HFF-Myc (cell line): Measurements from ENCODE around the gene ANK2.

Source experiments
- DNase-seq: peaks from one replicate; pipeline ENCODE4 v3.0.0-alpha.2; 2011; ENCODE audit warnings: low read depth; ENCODE audit errors: extremely low read depth
- H3K4me3 ChIP-seq: replicated peaks from 2 replicates; pipeline ENCODE4 v1.5.1; 2011; ENCODE audit warnings: low read depth, mild to moderate bottlenecking, control low read depth, low read length
- TF ChIP-seq, protein P1 (sequence below): IDR thresholded peaks from 2 replicates; pipeline ENCODE4 v1.5.1; 2012; ENCODE audit warnings: mild to moderate bottlenecking, low read depth, low read length, control low read depth; ENCODE audit errors: missing control alignments

ANK2 gene

DNA sequence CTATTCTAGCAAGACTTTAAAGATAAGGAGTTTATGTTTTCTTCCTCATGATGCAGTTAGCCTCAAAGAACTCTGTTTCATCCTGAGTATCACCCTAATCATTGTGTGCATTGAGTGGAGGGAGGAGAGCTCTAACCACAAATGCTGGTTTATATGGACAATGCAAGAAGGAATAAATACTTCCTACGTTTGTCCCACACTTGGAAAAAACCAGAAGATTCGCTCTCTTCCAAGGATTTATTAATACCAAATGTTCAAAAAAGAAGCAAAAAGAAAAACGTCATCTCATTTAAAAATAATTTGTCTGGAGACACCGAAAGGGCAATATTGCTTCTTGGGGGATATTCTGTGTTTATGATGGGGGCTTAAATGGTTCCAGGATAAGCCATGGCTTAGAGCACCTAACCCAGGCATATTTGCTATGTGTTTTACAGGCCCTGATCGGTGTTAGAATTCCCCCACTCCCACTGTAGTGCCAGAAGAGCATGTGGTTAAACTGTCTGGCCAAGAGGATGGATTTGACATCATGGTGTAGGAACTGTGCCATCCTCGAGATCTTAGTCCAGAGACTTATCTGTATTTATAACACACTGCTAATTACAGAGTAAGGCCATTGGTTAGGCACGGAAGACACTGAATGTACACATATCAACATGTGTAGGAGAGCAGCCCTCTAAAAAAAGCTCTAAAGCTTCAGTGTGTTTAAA, 227.2 kb downstream of the ANK2 start:
- no peak for DNase-seq
- TF ChIP-seq, protein P1, sequence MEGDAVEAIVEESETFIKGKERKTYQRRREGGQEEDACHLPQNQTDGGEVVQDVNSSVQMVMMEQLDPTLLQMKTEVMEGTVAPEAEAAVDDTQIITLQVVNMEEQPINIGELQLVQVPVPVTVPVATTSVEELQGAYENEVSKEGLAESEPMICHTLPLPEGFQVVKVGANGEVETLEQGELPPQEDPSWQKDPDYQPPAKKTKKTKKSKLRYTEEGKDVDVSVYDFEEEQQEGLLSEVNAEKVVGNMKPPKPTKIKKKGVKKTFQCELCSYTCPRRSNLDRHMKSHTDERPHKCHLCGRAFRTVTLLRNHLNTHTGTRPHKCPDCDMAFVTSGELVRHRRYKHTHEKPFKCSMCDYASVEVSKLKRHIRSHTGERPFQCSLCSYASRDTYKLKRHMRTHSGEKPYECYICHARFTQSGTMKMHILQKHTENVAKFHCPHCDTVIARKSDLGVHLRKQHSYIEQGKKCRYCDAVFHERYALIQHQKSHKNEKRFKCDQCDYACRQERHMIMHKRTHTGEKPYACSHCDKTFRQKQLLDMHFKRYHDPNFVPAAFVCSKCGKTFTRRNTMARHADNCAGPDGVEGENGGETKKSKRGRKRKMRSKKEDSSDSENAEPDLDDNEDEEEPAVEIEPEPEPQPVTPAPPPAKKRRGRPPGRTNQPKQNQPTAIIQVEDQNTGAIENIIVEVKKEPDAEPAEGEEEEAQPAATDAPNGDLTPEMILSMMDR = no peak
- H3K4me3 ChIP-seq = no peak overlapping the region

DNA sequence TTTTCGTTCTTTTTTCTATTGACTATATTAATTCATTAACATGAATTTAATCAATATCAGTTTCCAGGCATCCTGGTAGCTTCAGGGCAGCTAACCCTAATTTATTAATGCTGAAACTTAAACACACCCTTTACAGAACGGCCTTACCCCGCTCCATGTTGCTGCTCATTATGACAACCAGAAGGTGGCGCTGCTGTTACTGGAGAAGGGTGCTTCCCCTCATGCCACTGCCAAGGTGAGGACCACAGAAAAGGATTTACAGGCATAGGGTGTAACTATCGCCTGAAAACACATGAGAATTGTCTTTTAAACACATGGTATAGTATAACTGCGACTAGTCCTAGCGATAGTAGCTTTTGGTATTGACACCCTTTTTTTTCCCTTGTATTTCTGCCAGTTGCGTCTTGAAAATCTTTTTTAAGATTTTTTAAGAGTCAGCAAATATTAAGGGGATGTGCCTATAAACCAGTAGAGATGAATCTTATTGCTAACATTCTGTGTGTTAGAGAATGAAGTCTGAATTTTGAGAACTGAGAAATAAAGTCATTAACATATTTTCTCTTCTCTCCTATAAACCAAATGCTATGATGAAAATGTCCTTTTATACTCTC, 229.0 kb downstream of the ANK2 start:
- no peak overlapping the region for H3K4me3 ChIP-seq
- DNase-seq = peak; percentile 60
- TF ChIP-seq, protein P1 = peak; percentile 90

DNA sequence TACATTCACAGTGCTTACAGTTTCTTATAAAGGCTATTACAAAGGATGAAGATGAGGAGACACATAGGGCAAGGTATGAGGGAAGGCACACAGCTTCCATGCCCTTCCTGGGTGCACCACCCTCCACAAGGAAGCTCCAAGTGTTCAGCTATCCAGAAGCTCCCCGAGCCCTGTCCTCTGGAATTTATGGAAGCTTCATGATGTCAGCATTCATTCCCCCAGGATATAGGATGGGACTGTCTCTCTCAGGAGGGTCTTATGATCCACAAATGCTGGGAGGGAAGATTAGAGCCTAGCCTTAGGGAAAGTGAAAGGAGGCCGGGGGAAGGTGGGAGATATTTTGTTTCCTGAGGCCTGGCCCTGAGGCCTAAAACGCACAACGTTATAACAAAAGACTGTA, 236.0 kb downstream of the ANK2 start:
- no peak for DNase-seq
- TF ChIP-seq, protein P1 = no peak

DNA sequence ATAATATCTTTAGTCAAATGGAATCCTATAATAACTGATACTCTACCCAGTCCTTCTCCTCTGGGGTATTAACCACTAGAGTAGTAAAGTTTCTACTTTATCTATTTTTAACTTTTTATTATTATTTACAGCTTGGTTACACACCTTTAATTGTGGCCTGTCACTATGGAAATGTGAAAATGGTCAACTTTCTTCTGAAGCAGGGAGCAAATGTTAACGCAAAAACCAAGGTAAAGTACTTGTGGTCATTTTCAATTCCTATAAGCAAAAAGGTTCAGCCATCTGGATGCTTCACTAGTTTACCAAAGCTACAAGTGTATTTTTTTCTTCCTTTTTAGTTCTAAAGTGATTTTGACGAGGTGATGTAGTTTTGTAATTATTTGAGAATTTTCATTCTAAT, 238.8 kb downstream of the ANK2 start:
- TF ChIP-seq, protein P1 = no peak
- H3K4me3 ChIP-seq = no peak overlapping the region
- DNase-seq = no peak

More for the DNA sequence above, 236.0 kb downstream of the ANK2 start:
- no peak overlapping the region for H3K4me3 ChIP-seq

DNA sequence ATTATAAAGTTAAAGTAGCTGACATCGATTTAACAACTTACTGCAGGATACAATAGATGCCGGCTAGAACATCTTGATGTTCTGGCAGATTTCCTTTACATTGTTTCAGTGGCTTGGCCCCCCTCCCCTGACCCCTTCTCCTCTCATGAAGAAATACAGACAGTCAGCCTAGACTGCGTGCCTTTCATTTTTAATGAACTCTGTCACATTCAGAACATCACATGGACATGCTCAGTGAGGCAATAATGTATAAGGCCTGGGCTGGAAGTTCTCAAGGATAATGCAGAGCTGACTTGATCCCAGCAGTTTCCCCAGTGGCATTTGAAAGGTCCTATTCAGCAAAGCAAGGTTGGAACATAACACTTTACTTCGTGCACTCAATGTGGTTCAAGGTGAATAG, 239.2 kb downstream of the ANK2 start:
- DNase-seq = no peak
- TF ChIP-seq, protein P1 = no peak
- H3K4me3 ChIP-seq = no peak overlapping the region

DNA sequence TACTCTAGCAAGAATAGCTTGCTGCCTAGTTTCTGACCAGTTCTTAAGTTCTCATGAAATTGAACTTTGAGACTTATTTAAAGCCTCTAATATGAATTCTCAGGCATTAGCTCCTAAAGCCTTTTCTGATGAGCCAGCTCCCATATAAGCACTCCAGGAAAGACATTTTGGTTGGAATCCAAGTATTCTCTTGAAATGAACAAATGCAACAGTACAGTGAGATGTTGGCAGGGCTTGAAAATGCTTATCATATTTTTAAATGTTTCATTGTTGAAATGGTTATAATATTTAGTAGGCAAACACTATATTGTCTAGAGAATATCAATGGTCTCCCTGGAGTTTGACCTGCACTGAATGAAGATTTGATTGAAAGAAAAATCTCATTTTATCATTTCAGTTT, 240.3 kb downstream of the ANK2 start:
- no peak overlapping the region for H3K4me3 ChIP-seq
- TF ChIP-seq, protein P1 = no peak
- DNase-seq = no peak
